Activated T-helper 17 cell treated with anti-CD3 and anti-CD28 coated beads, Interleukin-2, amount 50 U/mL, for 72 hours (primary cell): ENCODE results near the gene GBX2. TPM values are rescaled to one million over a fixed set of nuclear protein-coding genes. Genes with fewer than 3 reads are reported as not detected.

Source experiments
- ATAC-seq: fragments of 150-1000 bp; cut with Tn5 transposase; replicated peaks from 2 replicates; pipeline ENCODE4 v1.10.0; 2021; ENCODE audit warnings: mild to moderate bottlenecking, moderate library complexity
- H3K27ac Mint-ChIP-seq: one replicate; pipeline ENCODE4 v1.8.0; 2022; ENCODE audit warnings: mixed read lengths
- H3K27me3 Mint-ChIP-seq: one replicate; pipeline ENCODE4 v1.8.0; 2022; ENCODE audit warnings: mixed read lengths
- H3K36me3 Mint-ChIP-seq: one replicate; pipeline ENCODE4 v1.8.0; 2022; ENCODE audit warnings: low read depth, mild to moderate bottlenecking, mixed read lengths
- H3K4me1 Mint-ChIP-seq: one replicate; pipeline ENCODE4 v1.8.0; 2022; ENCODE audit warnings: mixed read lengths
- H3K4me3 Mint-ChIP-seq: one replicate; pipeline ENCODE4 v1.8.0; 2022; ENCODE audit warnings: mild to moderate bottlenecking, mixed read lengths
- H3K9me3 Mint-ChIP-seq: one replicate; pipeline ENCODE4 v1.8.0; 2022; ENCODE audit warnings: mixed read lengths
- total RNA-seq, 2 donors: library from RNA; stranded (reverse); gene quantifications; one replicate each; pipeline ENCODE4 v1.2.3, GENCODE V29; 2022

Gene GBX2
- total RNA-seq, result not detected

GRCh38 chr2:236168110-236169080, at the start of gene GBX2:
TSS of gene GBX2 (minus strand) at chr2:236168386. CDS start at chr2:236167971, 415 bp downstream.
- Mint-ChIP-seq H3K36me3 (no peaks in the 10 kb centered on the region), H3K9me3 (no peaks in the 10 kb centered on the region), H3K4me3 (no peak within 1 kb of the TSS), H3K27ac (no peak within 1 kb of the TSS), H3K4me1 (no peaks in the 10 kb centered on the region), H3K27me3 (peaks cover 52% of the 10 kb centered on the region)
- ATAC-seq, result no peak

GRCh38 chr2:236217926-236218325, 49.7 kb upstream of the GBX2 start:
- Mint-ChIP-seq H3K9me3 (no peaks in the 10 kb centered on the region), H3K4me3 (no peak overlapping the region), H3K27ac (no peak overlapping the region), H3K36me3 (no peaks in the 10 kb centered on the region), H3K4me1 (no peaks in the 10 kb centered on the region), H3K27me3 (peaks cover 28% of the 10 kb centered on the region)
- ATAC-seq, result no peak

- Mint-ChIP-seq H3K36me3 (no peaks in the 10 kb centered on the region), H3K9me3 (no peaks in the 10 kb centered on the region), H3K27ac (no peak overlapping the region), H3K27me3 (peaks cover 28% of the 10 kb centered on the region), H3K4me1 (no peaks in the 10 kb centered on the region), H3K4me3 (no peak overlapping the region)
- no peak for ATAC-seq
Observed at GRCh38 chr2:236216711-236217110, 48.5 kb upstream of the GBX2 start.

GRCh38 chr2:236215761-236216333, 47.7 kb upstream of the GBX2 start:
- Mint-ChIP-seq H3K27me3 (peaks cover 31% of the 10 kb centered on the region), H3K27ac (no peak overlapping the region), H3K4me3 (no peak overlapping the region), H3K4me1 (no peaks in the 10 kb centered on the region), H3K9me3 (no peaks in the 10 kb centered on the region), H3K36me3 (no peaks in the 10 kb centered on the region)
- ATAC-seq, result no peak

- peaks cover 35% of the 10 kb centered on the region for H3K27me3 Mint-ChIP-seq
- no peaks in the 10 kb centered on the region for H3K4me1 Mint-ChIP-seq
- H3K27ac Mint-ChIP-seq, result no peak overlapping the region
- no peak overlapping the region for H3K4me3 Mint-ChIP-seq
- no peak for ATAC-seq
- no peaks in the 10 kb centered on the region for H3K9me3 Mint-ChIP-seq
- no peaks in the 10 kb centered on the region for H3K36me3 Mint-ChIP-seq
Observed at GRCh38 chr2:236215196-236215595, 47.0 kb upstream of the GBX2 start.

- no peak for ATAC-seq
- Mint-ChIP-seq H3K9me3 (no peaks in the 10 kb centered on the region), H3K4me3 (no peak overlapping the region), H3K27me3 (peaks cover 39% of the 10 kb centered on the region), H3K27ac (no peak overlapping the region), H3K4me1 (no peaks in the 10 kb centered on the region), H3K36me3 (no peaks in the 10 kb centered on the region)
Observed at GRCh38 chr2:236214376-236214995, 46.3 kb upstream of the GBX2 start.

GRCh38 chr2:236211296-236211695, 43.1 kb upstream of the GBX2 start:
- Mint-ChIP-seq H3K27me3 (peaks cover 32% of the 10 kb centered on the region), H3K36me3 (no peaks in the 10 kb centered on the region), H3K27ac (no peak overlapping the region), H3K4me1 (no peaks in the 10 kb centered on the region), H3K4me3 (no peak overlapping the region), H3K9me3 (no peaks in the 10 kb centered on the region)
- ATAC-seq, result no peak

GRCh38 chr2:236210536-236210935, 42.4 kb upstream of the GBX2 start:
- H3K4me3 Mint-ChIP-seq, result no peak overlapping the region
- no peak overlapping the region for H3K27ac Mint-ChIP-seq
- no peak for ATAC-seq
- no peaks in the 10 kb centered on the region for H3K4me1 Mint-ChIP-seq
- peaks cover 29% of the 10 kb centered on the region for H3K27me3 Mint-ChIP-seq
- H3K36me3 Mint-ChIP-seq, result no peaks in the 10 kb centered on the region
- H3K9me3 Mint-ChIP-seq, result peaks cover 4% of the 10 kb centered on the region

GRCh38 chr2:236209996-236210395, 41.8 kb upstream of the GBX2 start:
- peaks cover 4% of the 10 kb centered on the region for H3K9me3 Mint-ChIP-seq
- H3K36me3 Mint-ChIP-seq, result no peaks in the 10 kb centered on the region
- ATAC-seq, result no peak
- H3K27ac Mint-ChIP-seq, result no peak overlapping the region
- H3K27me3 Mint-ChIP-seq, result peaks cover 27% of the 10 kb centered on the region
- H3K4me3 Mint-ChIP-seq, result no peak overlapping the region
- H3K4me1 Mint-ChIP-seq, result no peaks in the 10 kb centered on the region

GRCh38 chr2:236209535-236209934, 41.3 kb upstream of the GBX2 start:
- no peak for ATAC-seq
- no peak overlapping the region for H3K27ac Mint-ChIP-seq
- no peaks in the 10 kb centered on the region for H3K4me1 Mint-ChIP-seq
- H3K9me3 Mint-ChIP-seq, result peaks cover 4% of the 10 kb centered on the region
- no peaks in the 10 kb centered on the region for H3K36me3 Mint-ChIP-seq
- H3K4me3 Mint-ChIP-seq, result no peak overlapping the region
- peaks cover 27% of the 10 kb centered on the region for H3K27me3 Mint-ChIP-seq

- H3K36me3 Mint-ChIP-seq, result no peaks in the 10 kb centered on the region
- H3K4me3 Mint-ChIP-seq, result no peak overlapping the region
- peaks cover 4% of the 10 kb centered on the region for H3K9me3 Mint-ChIP-seq
- no peak for ATAC-seq
- H3K4me1 Mint-ChIP-seq, result no peaks in the 10 kb centered on the region
- H3K27me3 Mint-ChIP-seq, result peaks cover 23% of the 10 kb centered on the region
- no peak overlapping the region for H3K27ac Mint-ChIP-seq
Observed at GRCh38 chr2:236208019-236208926, 40.1 kb upstream of the GBX2 start.

GRCh38 chr2:236207472-236207871, 39.3 kb upstream of the GBX2 start:
- ATAC-seq, result no peak
- Mint-ChIP-seq H3K27ac (no peak overlapping the region), H3K27me3 (peaks cover 19% of the 10 kb centered on the region), H3K4me1 (no peaks in the 10 kb centered on the region), H3K36me3 (no peaks in the 10 kb centered on the region), H3K4me3 (no peak overlapping the region), H3K9me3 (peaks cover 4% of the 10 kb centered on the region)

- Mint-ChIP-seq H3K36me3 (no peaks in the 10 kb centered on the region), H3K4me1 (no peaks in the 10 kb centered on the region), H3K27ac (no peak overlapping the region), H3K4me3 (no peak overlapping the region), H3K9me3 (peaks cover 4% of the 10 kb centered on the region), H3K27me3 (peaks cover 16% of the 10 kb centered on the region)
- no peak for ATAC-seq
Observed at GRCh38 chr2:236205867-236206645, 37.9 kb upstream of the GBX2 start.
